Psoas muscle (tissue), 8 donors: Measurements from ENCODE around the gene COX5A. TPM values are rescaled to one million over a fixed set of nuclear protein-coding genes. Genes with fewer than 3 reads are reported as not detected.
"Not testable (repeated sequence)": the region's sequence is repeated elsewhere in the genome, so short reads cannot be mapped to it uniquely, and the experiment has no call there.

Experiments used
- ATAC-seq, 4 donors: fragments of 200-7000 bp; cut with Tn5 transposase; one replicate each; pipeline ENCODE4 v1.9.1; 2020; ENCODE audit warnings: moderate library complexity in 3 of 4, mild to moderate bottlenecking in 2 of 4
- DNase-seq, 2 donors: peaks; one replicate each; pipeline ENCODE4 v3.0.0-alpha.2; 2020
- H3K27ac ChIP-seq: fragments of 200-600 bp; one replicate; pipeline ENCODE4 v1.8.0; 2022
- H3K27me3 ChIP-seq, 3 donors: fragments of 200-600 bp in 1 of 3; one replicate each; pipeline versions ENCODE4 v1.6.1 to v1.8.0; 2013 to 2022; ENCODE audit warnings: low read length in 2 of 3, mild to moderate bottlenecking in 2 of 3, moderate library complexity in 1 of 3; ENCODE audit not compliant: insufficient read depth in 3 of 3
- H3K36me3 ChIP-seq, 2 donors: fragments of 200-600 bp in 1 of 2; one replicate each; pipeline versions ENCODE4 v1.6.1 to v1.8.0; 2013 to 2022; ENCODE audit warnings: low read depth in 1 of 2, mild to moderate bottlenecking in 1 of 2, moderate library complexity in 1 of 2; ENCODE audit not compliant: insufficient read depth in 1 of 2
- H3K4me1 ChIP-seq: fragments of 200-600 bp; one replicate; pipeline ENCODE4 v1.8.0; 2022
- H3K4me3 ChIP-seq: fragments of 200-600 bp; one replicate; pipeline ENCODE4 v1.8.0; 2022; ENCODE audit warnings: mild to moderate bottlenecking
- H3K9me3 ChIP-seq: fragments of 200-600 bp; one replicate; pipeline ENCODE4 v1.8.0; 2022
- CTCF ChIP-seq: fragments of 200-600 bp; IDR thresholded peaks from one replicate; pipeline ENCODE4 v1.8.0; 2022; ENCODE audit warnings: antibody characterized with exemption
- WGBS, 3 donors: extraction: QIAGEN DNeasy Blood & Tissue Kit; methylation state at CpG; one replicate each; pipeline versions ENCODE4 v1.1.6 to v1.1.7; 2013; 5-methylcytosine and 5-hydroxymethylcytosine counted together
- intact Hi-C, 2 donors: fragments of 100-400 bp; cut with DNase I; formaldehyde crosslinking; loops; one replicate each; pipeline versions ENCODE4 v1.11.0 to v1.14.2; 2022
- polyA plus RNA-seq, 3 donors: library from polyadenylated mRNA; stranded (reverse); fragments of 200-250 nt; gene quantifications; one replicate each; pipeline ENCODE4 v1.2.3, GENCODE V29; 2013
- total RNA-seq, 4 donors: library from RNA; stranded (reverse); fragmentation: NEBNext Ultra II Directional in 2 of 4; extraction: Animal tissue kit (Norgen Biotek cat#: 25700) in 2 of 4; gene quantifications; one replicate each; pipeline versions ENCODE4 v1.2.1 to v1.2.4, GENCODE V29; 2021 to 2023
- donor health status: healthy with polysubstance abuse.
- donor health status: DM: no; HTN: no; CAD: no; lungs with moderate emphysema.
- donor health status: Bipolar disorder and iron deficiency.
- donor health status: healthy.
- donor health status: DM: yes; HTN: yes; CAD: no.
- donor health status: DM: no; HTN: no; CAD: no.
- donor health status: DM: no; HTN: no; CAD: no.
- donor health status: DM: yes; HTN: yes; CAD: no.

COX5A gene
- total and polyA plus RNA-seq, 7 donors, result 635 to 1,651 (median 910) TPM

GRCh38 chr15:74954515-74954914, 16.6 kb upstream of the COX5A start:
- Histone ChIP-seq H3K36me3 (no peaks in the 10 kb centered on the region), H3K9me3 (no peaks in the 10 kb centered on the region), H3K4me1 (peaks cover 32% of the 10 kb centered on the region), H3K27ac (no peak overlapping the region), H3K4me3 (no peak overlapping the region), H3K27me3 (peaks cover 0 to 46% (median 15%) of the 10 kb centered on the region in 3 donors)
- DNase-seq (no peak), ATAC-seq (no peak)
- no peak for TF ChIP-seq CTCF
- intact Hi-C loops, result loop anchor here (5.0 to 10.0 kb wide), 3 partner anchors 182 to 580 kb away; no protein-coding TSS in a partner anchor

- ATAC-seq (peak in 1 of 4 donors; percentile 10), DNase-seq (no peak)
- intact Hi-C loops, result loop anchor here (5.0 to 10.0 kb wide), 3 partner anchors 179 to 576 kb away; no protein-coding TSS in a partner anchor
- H3K27me3 ChIP-seq, result peaks cover 0 to 19% (median 0%) of the 10 kb centered on the region in 3 donors
- 60 to 68% (median 64%) methylated on average over 3 of the region's 3 CpGs for WGBS, 3 donors
- H3K36me3 ChIP-seq, result no peaks in the 10 kb centered on the region
- H3K27ac ChIP-seq, result no peak overlapping the region
- no peak for TF ChIP-seq CTCF
- H3K4me3 ChIP-seq, result no peak overlapping the region
- H3K4me1 ChIP-seq, result peaks cover 6% of the 10 kb centered on the region
- H3K9me3 ChIP-seq, result no peaks in the 10 kb centered on the region
Measured at GRCh38 chr15:74951006-74951405, 13.1 kb upstream of the COX5A start.

- Histone ChIP-seq H3K4me3 (no peak overlapping the region), H3K9me3 (no peaks in the 10 kb centered on the region), H3K27me3 (peaks cover 0 to 12% (median 0%) of the 10 kb centered on the region in 3 donors), H3K36me3 (no peaks in the 10 kb centered on the region), H3K4me1 (peaks cover 3% of the 10 kb centered on the region), H3K27ac (no peak overlapping the region)
- WGBS, 3 donors, result 43 to 45% (median 44%) methylated on average over 7 of the region's 7 CpGs
- DNase-seq, result peak; percentile 52 to 68
- peak; percentile 93 for TF ChIP-seq CTCF
- peak; percentile 79 to 94 (median 90) for ATAC-seq
- intact Hi-C loops, result loop anchor here (5.0 to 10.0 kb wide), 3 partner anchors 178 to 575 kb away; no protein-coding TSS in a partner anchor
Measured at GRCh38 chr15:74950078-74950908, 12.4 kb upstream of the COX5A start.

- Histone ChIP-seq H3K27me3 (no peaks in the 10 kb centered on the region), H3K27ac (peak overlapping the region; percentile 99), H3K4me1 (peaks cover 34% of the 10 kb centered on the region), H3K9me3 (no peaks in the 10 kb centered on the region), H3K4me3 (peak overlapping the region; percentile 99), H3K36me3 (peaks cover 0 to 6% of the 10 kb centered on the region in 2 donors)
- DNase-seq (no peak), ATAC-seq (no peak)
- WGBS, 3 donors, result 0 to 1% (median 1%) methylated on average over 18 of the region's 18 CpGs
- intact Hi-C loops, result loop anchor here in 1 of 2 donors (5.0 kb wide), 1 partner anchor 155 kb away; the partner anchor contains the start of gene CSK
- no peak for TF ChIP-seq CTCF
Measured at GRCh38 chr15:74937272-74937589, 642 bp downstream of the COX5A start.

- Histone ChIP-seq H3K4me1 (peaks cover 34% of the 10 kb centered on the region), H3K36me3 (peaks cover 3 to 22% of the 10 kb centered on the region in 2 donors), H3K27ac (peak overlapping the region; percentile 99)
- H3K9me3 ChIP-seq, H3K4me3 ChIP-seq, H3K27me3 ChIP-seq, ATAC-seq, DNase-seq: not testable (repeated sequence)
- intact Hi-C loops, result loop anchor here in 1 of 2 donors (5.0 kb wide), 1 partner anchor 153 kb away; the partner anchor contains the start of gene CSK
- WGBS, 3 donors, result 67 to 73% (median 72%) methylated on average over 3 of the region's 3 CpGs
Measured at GRCh38 chr15:74935193-74935592, 2.7 kb downstream of the COX5A start.
